Gastroesophageal sphincter (tissue), 4 donors: ENCODE measurements around the gene BANP. TPM values are rescaled to one million over a fixed set of nuclear protein-coding genes. Genes with fewer than 3 reads are reported as not detected.

ENCODE experiments used
- ATAC-seq: fragments of 150-250 bp; one replicate; pipeline ENCODE4 v1.9.1; 2016; ENCODE audit warnings: mild to moderate bottlenecking, moderate library complexity
- H3K27ac ChIP-seq, 4 donors: fragments of 200-600 bp; sonication (generic) in 3 of 4; 1 replicate in 3 of 4; 2 replicates in 1 of 4; pipeline ENCODE4 v1.5.1; 2016 to 2019
- H3K27me3 ChIP-seq: fragments of 200-600 bp; sonication (generic); one replicate; pipeline ENCODE4 v1.5.1; 2019
- H3K36me3 ChIP-seq, 2 donors: fragments of 200-600 bp; sonication (generic); one replicate each; pipeline ENCODE4 v1.5.1; 2019; ENCODE audit warnings: control low read depth in 1 of 2
- H3K4me1 ChIP-seq, 3 donors: fragments of 200-600 bp; sonication (generic); 1 replicate in 2 of 3; 2 replicates in 1 of 3; pipeline ENCODE4 v1.5.1; 2016 to 2019; ENCODE audit warnings: control low read depth in 2 of 3
- H3K4me3 ChIP-seq, 2 donors: fragments of 200-600 bp; sonication (generic); one replicate each; pipeline ENCODE4 v1.5.1; 2019; ENCODE audit warnings: mild to moderate bottlenecking in 1 of 2, moderate library complexity in 1 of 2
- H3K9me3 ChIP-seq, 3 donors: fragments of 200-600 bp; sonication (generic); one replicate each; pipeline ENCODE4 v1.5.1; 2017 to 2019; ENCODE audit warnings: control low read depth in 2 of 3
- EP300 ChIP-seq: sonication (generic); formaldehyde crosslinking; IDR thresholded peaks from one replicate; pipeline ENCODE4 v1.6.1; 2017; ENCODE audit warnings: antibody characterized with exemption, mild to moderate bottlenecking
- POLR2A ChIP-seq, 2 donors: fragments of 450-650 bp; IDR thresholded peaks; one replicate each; pipeline ENCODE4 v1.6.1; 2017; ENCODE audit warnings: antibody characterized with exemption in 2 of 2, mild to moderate bottlenecking in 2 of 2, moderate library complexity in 1 of 2
- POLR2AphosphoS5 ChIP-seq: sonication (generic); formaldehyde crosslinking; IDR thresholded peaks from one replicate; pipeline ENCODE4 v1.6.1; 2017; ENCODE audit warnings: antibody characterized with exemption
- WGBS, 2 donors: methylation state at CpG; one replicate each; pipeline ENCODE4 v1.1.5; 2018; ENCODE audit warnings: low coverage in 1 of 2; 5-methylcytosine and 5-hydroxymethylcytosine counted together
- total RNA-seq, 4 donors: library from RNA; depleted of rRNA; stranded (reverse); fragments of >200 nt; gene quantifications; one replicate each; pipeline ENCODE4 v1.1.0, GENCODE V29; 2016
- TF ChIP-seq, protein P1 (sequence below), 4 experiments: fragments of 200-600 bp in 2 of 4; fragments of 450-650 bp in 2 of 4; sonication (generic) in 1 of 4; IDR thresholded peaks; one replicate each; pipeline ENCODE4 v1.5.1; 2017 to 2019; ENCODE audit warnings: antibody characterized with exemption in 4 of 4, mild to moderate bottlenecking in 2 of 4, moderate library complexity in 2 of 4

BANP gene
- total RNA-seq, 4 donors from 2014 or later: 17.1 to 33.1 (median 24.2) TPM

DNA sequence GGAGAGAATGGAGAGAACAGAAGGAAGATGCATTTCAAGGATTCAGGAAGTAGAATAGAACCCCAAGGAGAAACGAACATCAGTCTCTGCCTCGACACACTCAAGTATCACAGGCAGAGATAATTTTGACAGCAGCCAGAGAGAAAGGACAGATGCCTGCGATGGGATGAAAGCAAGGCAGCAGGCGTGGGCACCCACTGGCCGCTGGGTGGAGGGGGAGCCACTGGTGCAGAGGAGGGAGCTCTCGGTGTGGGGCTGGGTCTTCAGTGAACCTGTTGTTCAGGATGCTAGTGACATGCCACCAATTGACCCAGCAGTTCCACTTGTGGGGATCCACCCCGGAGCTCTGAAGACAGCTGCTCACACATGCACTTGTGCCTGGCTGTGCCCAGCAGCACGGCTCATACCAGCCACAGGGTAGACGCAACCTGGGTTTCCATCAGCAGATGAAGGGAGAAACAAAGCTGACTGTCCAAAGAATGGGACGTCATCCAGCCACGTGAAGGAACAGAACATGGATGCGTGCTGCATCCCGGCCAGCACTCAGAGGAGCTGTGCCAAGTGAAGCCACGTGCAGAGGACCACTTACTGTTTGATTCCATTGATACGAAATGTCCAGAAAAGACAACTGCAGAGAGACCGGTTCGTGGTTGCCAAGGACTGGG, 127.0 kb downstream of the BANP start:
- Histone ChIP-seq H3K9me3 (no peaks in the 10 kb centered on the region), H3K27ac (no peak overlapping the region), H3K4me1 (no peaks in the 10 kb centered on the region), H3K36me3 (peaks cover 0 to 54% of the 10 kb centered on the region in 2 donors), H3K4me3 (no peak overlapping the region), H3K27me3 (no peaks in the 10 kb centered on the region)
- no peak for ATAC-seq
- WGBS, 2 donors: 91 to 92% methylated on average over 3 to 12 of the region's 17 CpGs
- TF ChIP-seq, protein P1, sequence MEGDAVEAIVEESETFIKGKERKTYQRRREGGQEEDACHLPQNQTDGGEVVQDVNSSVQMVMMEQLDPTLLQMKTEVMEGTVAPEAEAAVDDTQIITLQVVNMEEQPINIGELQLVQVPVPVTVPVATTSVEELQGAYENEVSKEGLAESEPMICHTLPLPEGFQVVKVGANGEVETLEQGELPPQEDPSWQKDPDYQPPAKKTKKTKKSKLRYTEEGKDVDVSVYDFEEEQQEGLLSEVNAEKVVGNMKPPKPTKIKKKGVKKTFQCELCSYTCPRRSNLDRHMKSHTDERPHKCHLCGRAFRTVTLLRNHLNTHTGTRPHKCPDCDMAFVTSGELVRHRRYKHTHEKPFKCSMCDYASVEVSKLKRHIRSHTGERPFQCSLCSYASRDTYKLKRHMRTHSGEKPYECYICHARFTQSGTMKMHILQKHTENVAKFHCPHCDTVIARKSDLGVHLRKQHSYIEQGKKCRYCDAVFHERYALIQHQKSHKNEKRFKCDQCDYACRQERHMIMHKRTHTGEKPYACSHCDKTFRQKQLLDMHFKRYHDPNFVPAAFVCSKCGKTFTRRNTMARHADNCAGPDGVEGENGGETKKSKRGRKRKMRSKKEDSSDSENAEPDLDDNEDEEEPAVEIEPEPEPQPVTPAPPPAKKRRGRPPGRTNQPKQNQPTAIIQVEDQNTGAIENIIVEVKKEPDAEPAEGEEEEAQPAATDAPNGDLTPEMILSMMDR (IDR thresholded peaks at IDR 0.05): no peak
- TF ChIP-seq POLR2A (IDR thresholded peaks at IDR 0.05) (no peak), POLR2AphosphoS5 (no peak), EP300 (no peak)

GRCh38 chr16:88083582-88083981, 132.3 kb downstream of the BANP start:
- peaks cover 16% of the 10 kb centered on the region for H3K27me3 ChIP-seq
- no peak overlapping the region for H3K4me3 ChIP-seq
- H3K4me1 ChIP-seq: peaks cover 0 to 19% (median 0%) of the 10 kb centered on the region in 3 donors
- ATAC-seq: no peak
- no peak overlapping the region for H3K27ac ChIP-seq
- 62% methylated on average over 3 of the region's 9 CpGs; no CpG with 5 or more reads in 1 of the 2 donors for WGBS, 2 donors
- no peaks in the 10 kb centered on the region for H3K9me3 ChIP-seq
- TF ChIP-seq POLR2AphosphoS5 (no peak), POLR2A (IDR thresholded peaks at IDR 0.05) (no peak), EP300 (no peak)
- TF ChIP-seq, protein P1 (IDR thresholded peaks at IDR 0.05): no peak
- H3K36me3 ChIP-seq: peaks cover 0 to 9% of the 10 kb centered on the region in 2 donors

DNA sequence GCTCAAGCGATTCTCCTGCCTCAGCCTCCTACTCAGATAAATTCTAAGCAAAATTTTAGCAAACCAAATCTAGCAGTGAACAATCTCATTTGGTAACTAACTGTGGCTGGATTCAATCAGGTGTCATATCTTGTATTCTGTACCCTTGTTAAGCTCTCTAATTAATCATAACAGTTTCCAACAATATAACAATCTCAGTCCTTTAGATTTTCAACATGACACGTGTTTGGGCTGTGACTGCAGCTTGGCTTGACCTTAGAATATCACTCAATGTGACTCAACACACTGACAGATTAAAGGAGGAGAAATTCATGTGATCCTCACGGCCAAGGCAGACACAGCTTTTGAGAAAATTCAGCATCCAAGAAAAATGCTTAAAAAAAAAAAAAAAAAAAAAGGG, 133.6 kb downstream of the BANP start:
- peaks cover 16% of the 10 kb centered on the region for H3K27me3 ChIP-seq
- H3K4me3 ChIP-seq: no peak overlapping the region
- no peak overlapping the region for H3K27ac ChIP-seq
- ATAC-seq: peak; percentile 55
- TF ChIP-seq POLR2AphosphoS5: peak; percentile 45
- no peak for TF ChIP-seq EP300
- TF ChIP-seq, protein P1 (IDR thresholded peaks at IDR 0.05): no peak
- H3K36me3 ChIP-seq: peaks cover 0 to 5% of the 10 kb centered on the region in 2 donors
- WGBS, 2 donors: 25 to 30% methylated on average over 2 to 3 of the region's 3 CpGs
- no peaks in the 10 kb centered on the region for H3K9me3 ChIP-seq
- H3K4me1 ChIP-seq: peaks cover 0 to 23% (median 0%) of the 10 kb centered on the region in 3 donors

GRCh38 chr16:88086571-88087516, 135.6 kb downstream of the BANP start:
- WGBS, 2 donors: 39% methylated on average over 9 of the region's 34 CpGs; no CpG with 5 or more reads in 1 of the 2 donors

More at GRCh38 chr16:88086571-88087516, 135.6 kb downstream of the BANP start:
- ATAC-seq: no peak
- no peak overlapping the region for H3K4me3 ChIP-seq
- H3K27ac ChIP-seq: peak overlapping the region in 2 of 4 donors; percentile 31 to 61
- TF ChIP-seq POLR2AphosphoS5 (no peak), EP300 (no peak), POLR2A (IDR thresholded peaks at IDR 0.05) (no peak)
- TF ChIP-seq, protein P1 (IDR thresholded peaks at IDR 0.05): no peak
- no peaks in the 10 kb centered on the region for H3K9me3 ChIP-seq
- peaks cover 0 to 23% (median 0%) of the 10 kb centered on the region in 3 donors for H3K4me1 ChIP-seq
- peaks cover 0 to 5% of the 10 kb centered on the region in 2 donors for H3K36me3 ChIP-seq
- H3K27me3 ChIP-seq: peaks cover 22% of the 10 kb centered on the region
